HepG2 (cell line): ENCODE data around the gene TRPV2. TPM values are rescaled to one million over a fixed set of nuclear protein-coding genes. Genes with fewer than 3 reads are reported as not detected.

Source experiments
- GLI4 ChIP-seq: sonication (generic); formaldehyde crosslinking; IDR thresholded peaks from 2 replicates; pipeline ENCODE4 v1.5.1; 2020; ENCODE audit warnings: missing genetic modification reagents, mild to moderate bottlenecking, moderate library complexity, borderline replicate concordance
- HBP1 ChIP-seq: IDR thresholded peaks from 2 replicates; pipeline ENCODE4 v1.6.1; 2016; ENCODE audit warnings: low read depth, control low read depth
- HMGXB4 ChIP-seq, 2 experiments: sonication (generic) in 1 of 2; formaldehyde crosslinking in 1 of 2; IDR thresholded peaks; 2 replicates each; pipeline versions ENCODE4 v1.4.0 to v1.6.1; 2018 to 2020; ENCODE audit warnings: missing genetic modification reagents in 2 of 2, borderline replicate concordance in 1 of 2, low read depth in 1 of 2, mild to moderate bottlenecking in 1 of 2, missing biosample characterization in 1 of 2
- HOMEZ ChIP-seq: IDR thresholded peaks from 2 replicates; pipeline ENCODE4 v1.6.1; 2016; ENCODE audit warnings: low read depth
- KAT7 ChIP-seq: IDR thresholded peaks from 2 replicates; pipeline ENCODE4 v1.6.1; 2018; ENCODE audit warnings: borderline replicate concordance, missing compliant biosample characterization
- KLF11 ChIP-seq: IDR thresholded peaks from 2 replicates; pipeline ENCODE4 v1.6.1; 2016; ENCODE audit warnings: missing compliant biosample characterization
- KLF13 ChIP-seq: sonication (generic); formaldehyde crosslinking; IDR thresholded peaks from 2 replicates; pipeline ENCODE4 v1.4.0; 2020; ENCODE audit warnings: mild to moderate bottlenecking, missing genetic modification reagents
- NR0B2 ChIP-seq: sonication (generic); formaldehyde crosslinking; IDR thresholded peaks from 2 replicates; pipeline ENCODE4 v1.4.0; 2020; ENCODE audit warnings: mild to moderate bottlenecking, missing genetic modification reagents
- PBX2 ChIP-seq: IDR thresholded peaks from 2 replicates; pipeline ENCODE4 v1.6.1; 2016; ENCODE audit warnings: control low read depth
- POGZ ChIP-seq: sonication (generic); formaldehyde crosslinking; IDR thresholded peaks from 2 replicates; pipeline ENCODE4 v1.4.0; 2020; ENCODE audit warnings: mild to moderate bottlenecking, missing genetic modification reagents
- RELA ChIP-seq: sonication (generic); formaldehyde crosslinking; IDR thresholded peaks from 2 replicates; pipeline ENCODE4 v1.4.0; 2020; ENCODE audit warnings: missing genetic modification reagents
- RFXAP ChIP-seq: sonication (generic); formaldehyde crosslinking; IDR thresholded peaks from 2 replicates; pipeline ENCODE4 v1.4.0; 2020; ENCODE audit warnings: missing genetic modification reagents, borderline replicate concordance
- SMC3 ChIP-seq: IDR thresholded peaks from 2 replicates; pipeline ENCODE4 v1.6.1; 2011; ENCODE audit warnings: low read length, improper control_type of control experiment
- ZFP82 ChIP-seq: sonication (generic); formaldehyde crosslinking; IDR thresholded peaks from 2 replicates; pipeline ENCODE4 v1.5.1; 2020; ENCODE audit warnings: mild to moderate bottlenecking, missing genetic modification reagents, borderline replicate concordance
- ZNF740 ChIP-seq: sonication (generic); formaldehyde crosslinking; IDR thresholded peaks from 2 replicates; pipeline ENCODE4 v1.4.0; 2020; ENCODE audit warnings: missing genetic modification reagents
- ZNF75D ChIP-seq: sonication (generic); formaldehyde crosslinking; IDR thresholded peaks from 2 replicates; pipeline ENCODE4 v1.8.1; 2023; ENCODE audit warnings: missing genetic modification reagents, mild to moderate bottlenecking, borderline replicate concordance
- ZNF83 ChIP-seq: sonication (generic); formaldehyde crosslinking; IDR thresholded peaks from 2 replicates; pipeline ENCODE4 v1.4.0; 2020; ENCODE audit warnings: missing genetic modification reagents, mild to moderate bottlenecking, borderline replicate concordance
- ZNF839 ChIP-seq: sonication (generic); formaldehyde crosslinking; IDR thresholded peaks from 2 replicates; pipeline ENCODE4 v1.4.0; 2020; ENCODE audit warnings: missing genetic modification reagents, mild to moderate bottlenecking, borderline replicate concordance
- polyA plus RNA-seq, 8 experiments: library from polyadenylated mRNA; depleted of rRNA in 3 of 8; stranded (reverse) in 7 of 8; unstranded in 1 of 8; fragments of >200 nt; fragmentation: Illumina TruSeq in 4 of 8; extraction: Trizol in 4 of 8; gene quantifications; 2 replicates each; pipeline versions ENCODE4 v1.2.1 to v1.2.3, GENCODE V29; 2011 to 2016; ENCODE audit warnings: low read depth in 4 of 8, missing spikeins in 1 of 8, mixed read lengths in 1 of 8; ENCODE audit not compliant: insufficient read depth in 1 of 8
- total RNA-seq, 5 experiments: library from RNA; depleted of rRNA; stranded (reverse); fragments of >200 nt; fragmentation: Illumina TruSeq; extraction: Trizol; gene quantifications; 2 replicates each; pipeline ENCODE4 v1.2.3, GENCODE V29; 2016; ENCODE audit warnings: low read depth in 1 of 5

TRPV2 gene
- total and polyA plus RNA-seq, 2 of the 13 experiments (the other 11 are each of a cell fraction or from before 2014, with no cell fraction given): 13.6 to 21.3 TPM

- no peak for TF ChIP-seq PBX2 (CRISPR knock-in tag)
- TF ChIP-seq ZNF839: peak; percentile 23; the same call in 1 of the 2 replicates
- TF ChIP-seq NR0B2 (CRISPR knock-in tag): 0 out of 2 replicates have a peak, but pooled peaks have one; percentile 41
- peak in 1 of 2 experiments; percentile 61; a peak in 1 of 4 replicates for TF ChIP-seq HMGXB4 (CRISPR knock-in tag; IDR thresholded peaks at IDR 0.05; ENCODE audit: borderline replicate concordance in 1 of 2, low read depth in 1 of 2)
- TF ChIP-seq ZNF740: no peak
- no peak for TF ChIP-seq KAT7 (CRISPR knock-in tag)
- TF ChIP-seq SMC3: peak; percentile 87
- TF ChIP-seq POGZ (CRISPR knock-in tag): 0 out of 2 replicates have a peak, but pooled peaks have one; percentile 22
- TF ChIP-seq RFXAP (CRISPR knock-in tag): no peak
- TF ChIP-seq KLF11 (CRISPR knock-in tag): no peak
- no peak for TF ChIP-seq HBP1 (CRISPR knock-in tag)
- 0 out of 2 replicates have a peak, but pooled peaks have one; percentile 35 for TF ChIP-seq KLF13 (CRISPR knock-in tag)
- 0 out of 2 replicates have a peak, but pooled peaks have one; percentile 28 for TF ChIP-seq HOMEZ
- 0 out of 2 replicates have a peak, but pooled peaks have one; percentile 40 for TF ChIP-seq GLI4 (CRISPR knock-in tag)
- no peak for TF ChIP-seq ZNF83 (CRISPR knock-in tag)
- 0 out of 2 replicates have a peak, but pooled peaks have one; percentile 40 for TF ChIP-seq ZFP82 (CRISPR knock-in tag)
- 0 out of 2 replicates have a peak, but pooled peaks have one; percentile 25 for TF ChIP-seq RELA (CRISPR knock-in tag)
- TF ChIP-seq ZNF75D (CRISPR knock-in tag): no peak
Measured at GRCh38 chr17:16415031-16415924, at the start of gene TRPV2 (continued).
